Tibial artery (tissue), 4 donors: Measurements from ENCODE around the gene FOXRED1.
"Not testable (repeated sequence)": the region's sequence is repeated elsewhere in the genome, so short reads cannot be mapped to it uniquely, and the experiment has no call there.

Experiments
- DNase-seq, 2 donors: peaks; one replicate each; pipeline ENCODE4 v3.0.0-alpha.2; 2019
- H3K27ac ChIP-seq, 2 donors: fragments of 200-600 bp; sonication (generic) in 1 of 2; 1 replicate in 1 of 2; 2 replicates in 1 of 2; pipeline ENCODE4 v1.5.1; 2018 to 2019; ENCODE audit warnings: mild to moderate bottlenecking in 1 of 2
- H3K27me3 ChIP-seq, 2 donors: fragments of 200-600 bp; sonication (generic) in 1 of 2; one replicate each; pipeline versions ENCODE4 v1.5.1 to v1.6.0; 2016 to 2019
- H3K36me3 ChIP-seq, 3 donors: fragments of 200-600 bp; sonication (generic) in 2 of 3; one replicate each; pipeline ENCODE4 v1.5.1; 2016 to 2019; ENCODE audit warnings: mild to moderate bottlenecking in 2 of 3
- H3K4me1 ChIP-seq, 4 donors: fragments of 200-600 bp; sonication (generic) in 2 of 4; 1 replicate in 3 of 4; 2 replicates in 1 of 4; pipeline ENCODE4 v1.5.1; 2016 to 2019
- H3K4me3 ChIP-seq, 2 donors: fragments of 200-600 bp; sonication (generic) in 1 of 2; 1 replicate in 1 of 2; 2 replicates in 1 of 2; pipeline ENCODE4 v1.5.1; 2018 to 2019; ENCODE audit warnings: mild to moderate bottlenecking in 2 of 2
- H3K9me3 ChIP-seq, 3 donors: fragments of 200-600 bp; sonication (generic) in 1 of 3; one replicate each; pipeline ENCODE4 v1.5.1; 2016 to 2019
- CTCF ChIP-seq, 2 experiments: fragments of 200-600 bp in 1 of 2; fragments of 450-650 bp in 1 of 2; IDR thresholded peaks; one replicate each; pipeline ENCODE4 v1.5.1; 2017 to 2019; ENCODE audit warnings: antibody characterized with exemption in 2 of 2, mild to moderate bottlenecking in 1 of 2, moderate library complexity in 1 of 2
- intact Hi-C: fragments of 100-400 bp; cut with DNase I; formaldehyde crosslinking; loops from one replicate; pipeline ENCODE4 v1.15.0; 2023; ENCODE audit warnings: low total_unique reads

Gene FOXRED1

DNA sequence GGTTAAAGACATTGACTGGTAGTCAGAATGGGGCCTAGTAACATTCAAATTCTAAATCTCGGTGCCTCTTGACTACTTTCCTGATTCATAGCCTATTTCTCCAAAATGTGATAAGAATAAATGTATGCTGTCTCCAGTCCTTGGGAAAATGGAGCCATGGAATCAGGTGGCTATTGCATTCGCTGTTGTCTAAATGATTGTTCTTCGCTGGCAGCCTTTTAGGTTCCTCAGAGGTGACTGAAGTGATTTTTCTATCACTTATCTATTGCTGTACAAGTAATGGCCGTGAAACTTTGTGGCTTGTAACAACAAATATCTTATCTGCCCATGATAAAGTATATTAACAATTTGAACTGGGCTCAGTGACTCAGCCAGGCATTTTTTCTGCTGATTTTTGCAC lies 15.7 kb upstream of the FOXRED1 start:
- Histone ChIP-seq H3K4me3 (no peak overlapping the region), H3K9me3 (no peaks in the 10 kb centered on the region), H3K27me3 (no peaks in the 10 kb centered on the region), H3K27ac (no peak overlapping the region), H3K36me3 (peaks cover 9 to 37% (median 10%) of the 10 kb centered on the region in 3 donors), H3K4me1 (no peaks in the 10 kb centered on the region)
- TF ChIP-seq CTCF (IDR thresholded peaks at IDR 0.05): no peak
- intact Hi-C loops: no loop called here
- no peak for DNase-seq

DNA sequence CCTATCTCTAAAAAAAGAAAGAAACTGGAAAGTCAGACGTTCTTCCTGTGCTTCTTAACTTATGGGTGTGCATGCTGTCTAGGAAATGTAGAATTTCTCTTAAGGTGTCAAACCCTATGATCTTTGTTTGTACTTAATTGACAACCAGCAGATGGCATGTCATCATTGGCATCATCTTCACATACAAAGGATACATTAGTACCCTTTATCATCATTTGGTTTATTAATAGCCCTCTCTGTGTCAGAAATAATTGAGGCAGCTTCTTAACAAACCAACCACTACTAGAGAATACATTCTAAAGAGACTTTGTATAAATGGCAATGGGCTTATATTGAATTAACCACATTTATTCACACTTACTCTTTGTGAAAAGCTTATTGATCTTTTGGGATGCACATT lies 14.1 kb upstream of the FOXRED1 start:
- no peak for DNase-seq
- Histone ChIP-seq H3K4me1 (no peaks in the 10 kb centered on the region), H3K27ac (no peak overlapping the region), H3K4me3 (no peak overlapping the region), H3K36me3 (peaks cover 9 to 37% (median 10%) of the 10 kb centered on the region in 3 donors), H3K9me3 (no peaks in the 10 kb centered on the region), H3K27me3 (no peaks in the 10 kb centered on the region)
- no peak for TF ChIP-seq CTCF (IDR thresholded peaks at IDR 0.05)
- intact Hi-C loops: no loop called here

DNA sequence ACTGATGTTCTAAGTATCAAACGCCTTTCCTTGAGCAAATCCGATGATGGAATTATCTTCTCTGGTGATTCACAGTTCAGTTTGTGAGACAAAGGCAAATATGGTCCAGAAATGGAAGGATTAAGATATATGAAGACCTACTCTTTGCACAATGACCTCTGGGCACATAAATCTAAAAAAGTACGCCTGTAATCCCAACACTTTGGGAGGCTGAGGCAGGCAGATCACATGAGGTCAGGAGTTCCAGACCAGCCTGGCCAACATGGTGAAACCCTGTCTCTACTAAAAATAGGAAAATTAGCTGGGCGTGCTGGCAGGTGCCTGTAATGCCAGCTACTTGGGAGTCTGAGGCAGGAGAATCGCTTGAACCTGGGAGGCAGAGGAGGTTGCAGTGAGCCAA lies 13.4 kb upstream of the FOXRED1 start:
- H3K27me3 ChIP-seq, H3K4me3 ChIP-seq, H3K27ac ChIP-seq, H3K9me3 ChIP-seq, H3K4me1 ChIP-seq, intact Hi-C loops, DNase-seq: not testable (repeated sequence)
- H3K36me3 ChIP-seq: peaks cover 9 to 37% (median 10%) of the 10 kb centered on the region in 3 donors

DNA sequence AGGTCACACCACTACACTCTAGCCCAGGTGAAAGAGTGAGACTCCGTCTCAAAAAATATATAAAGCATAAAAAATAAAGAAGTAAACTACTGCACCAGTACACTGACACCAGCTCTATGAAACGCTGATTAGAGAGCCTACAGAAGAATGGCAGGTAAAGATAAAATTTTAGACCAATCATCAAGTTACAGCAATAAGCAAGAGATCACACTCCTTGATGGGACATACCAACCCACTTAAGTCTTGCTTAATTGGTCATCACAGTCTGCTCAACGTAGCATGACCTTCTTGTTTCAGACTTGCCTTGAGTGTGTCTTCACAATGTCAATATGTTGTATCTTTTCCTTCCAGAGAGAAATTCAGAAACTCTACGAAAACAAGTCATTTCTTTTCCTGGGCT lies 12.7 kb upstream of the FOXRED1 start:
- Histone ChIP-seq H3K36me3 (peaks cover 5 to 44% (median 9%) of the 10 kb centered on the region in 3 donors), H3K9me3 (no peaks in the 10 kb centered on the region), H3K27me3 (no peaks in the 10 kb centered on the region), H3K4me3 (no peak overlapping the region), H3K4me1 (no peaks in the 10 kb centered on the region), H3K27ac (no peak overlapping the region)
- intact Hi-C loops: no loop called here
- DNase-seq: no peak
- TF ChIP-seq CTCF (IDR thresholded peaks at IDR 0.05): no peak

DNA sequence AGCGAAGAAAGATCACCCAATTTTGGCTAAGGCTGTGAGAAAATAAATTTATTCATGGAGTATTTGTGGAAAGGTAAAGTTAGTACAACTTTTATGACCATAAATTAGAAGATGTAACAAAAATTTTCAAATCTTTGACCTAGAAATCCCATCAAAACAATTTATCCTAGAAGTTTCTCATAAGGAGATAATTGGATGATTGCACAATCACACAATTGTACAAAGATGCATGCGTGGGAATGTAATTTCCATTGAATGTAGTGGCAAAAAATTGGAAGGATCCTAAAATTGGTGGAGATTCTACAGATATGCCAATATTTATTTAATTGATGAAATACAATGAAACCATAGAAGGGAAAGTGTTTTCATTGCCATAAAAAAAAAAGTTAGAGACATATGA lies 11.8 kb upstream of the FOXRED1 start:
- DNase-seq: no peak
- Histone ChIP-seq H3K36me3 (peaks cover 4 to 53% (median 6%) of the 10 kb centered on the region in 3 donors), H3K9me3 (no peaks in the 10 kb centered on the region), H3K4me1 (no peaks in the 10 kb centered on the region), H3K4me3 (no peak overlapping the region), H3K27ac (no peak overlapping the region), H3K27me3 (no peaks in the 10 kb centered on the region)
- no peak for TF ChIP-seq CTCF (IDR thresholded peaks at IDR 0.05)
- intact Hi-C loops: no loop called here

- no peak overlapping the region for H3K27ac ChIP-seq
- no peaks in the 10 kb centered on the region for H3K4me1 ChIP-seq
- no peaks in the 10 kb centered on the region for H3K27me3 ChIP-seq
- no peak for DNase-seq
- intact Hi-C loops: no loop called here
- TF ChIP-seq CTCF (IDR thresholded peaks at IDR 0.05): no peak
- H3K36me3 ChIP-seq: peaks cover 8 to 55% (median 10%) of the 10 kb centered on the region in 3 donors
- no peak overlapping the region for H3K4me3 ChIP-seq
- no peaks in the 10 kb centered on the region for H3K9me3 ChIP-seq
These were observed 11.2 kb upstream of the FOXRED1 start for GRCh38 chr11:126257764-126258163.
